Measurements from ENCODE around the gene CCDC102A.

The CCDC102A gene

DNA sequence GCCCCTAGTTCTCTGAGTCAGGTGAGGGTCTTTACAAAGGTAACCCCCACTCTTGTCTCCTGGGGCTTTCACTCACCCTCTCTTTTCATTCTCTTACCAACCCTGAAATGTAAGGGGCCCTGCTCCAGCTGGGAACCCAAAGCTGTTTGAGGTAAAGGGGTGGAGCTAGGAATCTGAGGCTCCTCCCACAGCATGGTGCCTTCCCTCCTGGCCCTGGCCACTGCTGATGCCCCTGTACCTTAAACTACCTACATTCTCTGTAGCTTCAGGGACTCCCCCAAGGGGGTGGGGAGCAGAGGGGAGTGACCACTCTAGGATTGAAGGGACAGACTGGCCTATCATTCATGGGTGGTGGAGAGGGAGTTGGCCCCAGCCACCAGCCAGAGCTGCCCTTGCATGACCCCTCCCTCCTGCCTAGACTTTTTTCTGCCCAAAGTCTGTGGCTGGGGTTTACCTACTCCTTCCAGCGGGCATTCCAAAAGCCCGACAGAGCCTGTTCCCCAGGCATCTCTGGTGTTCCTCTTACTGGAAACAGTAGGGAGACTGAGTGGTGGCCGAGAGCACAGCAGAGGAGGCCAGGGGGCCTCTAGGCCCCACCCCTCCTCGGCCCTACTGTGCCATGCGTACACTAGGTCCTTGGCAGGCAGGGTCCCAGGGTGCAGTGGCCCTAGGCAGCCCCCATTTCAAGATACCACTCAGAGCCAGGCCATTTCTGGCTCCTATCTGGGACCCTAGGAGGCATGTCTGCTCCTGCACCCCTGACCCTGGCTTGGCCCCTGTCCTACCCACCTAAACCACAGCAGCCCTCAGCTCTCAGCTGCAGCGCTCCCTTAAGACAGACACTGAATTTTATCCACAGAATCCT lies 59.6 kb downstream of the CCDC102A start:
- no peak for DNase-seq

DNA sequence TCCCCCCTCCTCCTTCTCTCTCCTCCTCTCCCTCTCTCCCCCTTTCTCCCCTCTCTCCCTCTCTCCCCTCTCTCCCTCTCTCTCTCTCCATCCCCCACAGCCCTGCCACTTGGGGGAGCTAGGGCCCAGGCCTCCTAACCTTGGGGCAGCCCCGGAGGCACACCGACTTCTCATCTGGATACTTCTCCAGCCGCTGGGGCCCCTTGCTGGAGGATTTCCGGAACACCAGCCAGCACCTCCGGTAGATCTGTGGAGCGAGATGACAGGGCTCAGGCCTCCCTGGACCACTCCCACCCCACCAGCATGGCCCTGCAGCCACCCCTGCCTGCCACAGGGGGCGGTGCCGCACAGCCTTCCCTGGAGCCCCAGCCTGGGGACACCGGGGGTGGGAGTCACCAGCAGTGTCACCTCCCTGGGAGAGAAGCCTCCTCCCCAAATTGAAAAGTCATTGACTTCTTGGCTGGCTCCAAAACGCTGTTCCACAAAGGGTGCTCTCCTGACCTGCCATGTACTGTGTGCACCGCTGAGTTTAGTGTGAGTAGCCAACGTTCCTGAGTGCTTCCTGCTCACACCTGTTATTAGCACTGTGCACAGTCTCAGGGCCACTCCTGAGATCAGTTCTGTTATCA lies 60.5 kb downstream of the CCDC102A start:
- peak; percentile 51 for DNase-seq

DNA sequence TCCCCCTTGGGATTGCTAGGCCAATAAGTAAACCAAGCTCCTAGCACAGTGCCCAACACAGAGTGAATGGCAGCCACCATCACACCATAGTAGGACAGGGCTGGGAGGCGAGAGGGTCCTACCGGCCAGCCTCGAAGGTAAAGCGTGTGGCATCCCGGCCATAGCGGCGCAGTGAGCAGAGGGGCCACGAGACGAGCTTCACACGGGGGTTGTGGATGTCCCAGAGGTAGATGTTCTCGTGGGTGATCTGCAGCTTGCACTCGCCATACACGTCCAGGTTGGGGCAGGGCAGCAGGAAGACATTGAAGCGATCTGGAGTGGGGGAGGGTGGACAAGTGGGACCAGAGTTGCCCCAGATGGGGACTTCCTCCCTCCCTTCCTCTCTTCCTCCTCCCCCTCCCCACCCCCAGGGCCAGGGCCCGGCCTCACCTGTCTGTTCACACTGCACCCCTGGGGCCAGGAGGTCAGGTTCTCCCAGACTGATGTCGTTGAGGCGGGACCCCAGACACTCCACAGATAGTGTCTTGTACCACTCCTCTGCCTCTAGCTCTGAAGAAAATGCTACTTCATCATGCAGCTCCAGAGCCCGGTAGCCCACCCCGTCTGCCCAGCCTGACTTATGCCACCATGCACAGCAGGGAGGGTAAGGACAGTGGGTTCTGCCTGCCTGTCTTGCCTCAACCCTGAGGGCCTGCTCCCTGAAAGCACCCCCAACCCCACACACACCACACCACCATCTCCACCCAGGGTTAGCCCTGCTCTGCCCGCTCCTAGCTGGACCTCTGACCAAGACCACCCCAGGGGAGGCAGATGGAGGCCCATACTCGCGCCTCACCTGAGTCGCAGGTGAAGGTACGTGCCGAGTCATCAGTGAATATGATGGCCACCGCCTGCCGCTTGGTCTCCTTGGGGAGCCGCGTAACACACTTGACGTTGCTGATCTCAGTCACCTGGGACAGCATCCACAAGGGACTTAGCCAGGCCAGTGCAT lies 61.4 kb downstream of the CCDC102A start:
- DNase-seq = no peak

DNA sequence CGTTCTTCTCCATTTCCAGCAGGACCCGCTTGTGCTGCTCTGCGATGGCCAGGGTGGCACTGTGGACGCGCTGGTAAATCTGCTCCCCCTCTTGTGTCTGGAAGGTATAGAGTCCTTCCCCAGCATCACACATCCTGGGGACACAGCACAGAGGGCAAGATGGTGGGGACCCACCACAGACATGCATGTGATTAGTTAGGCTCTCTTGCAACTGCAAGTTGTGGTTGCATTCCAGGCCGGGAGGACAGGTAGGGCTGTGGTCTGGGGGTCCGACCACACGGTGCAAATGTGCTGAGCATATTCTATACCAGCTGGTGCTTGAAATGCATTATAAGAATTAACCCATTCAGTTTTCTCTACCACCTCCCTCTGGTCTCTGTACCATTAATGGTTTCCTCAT lies 62.5 kb downstream of the CCDC102A start:
- no peak for DNase-seq

DNA sequence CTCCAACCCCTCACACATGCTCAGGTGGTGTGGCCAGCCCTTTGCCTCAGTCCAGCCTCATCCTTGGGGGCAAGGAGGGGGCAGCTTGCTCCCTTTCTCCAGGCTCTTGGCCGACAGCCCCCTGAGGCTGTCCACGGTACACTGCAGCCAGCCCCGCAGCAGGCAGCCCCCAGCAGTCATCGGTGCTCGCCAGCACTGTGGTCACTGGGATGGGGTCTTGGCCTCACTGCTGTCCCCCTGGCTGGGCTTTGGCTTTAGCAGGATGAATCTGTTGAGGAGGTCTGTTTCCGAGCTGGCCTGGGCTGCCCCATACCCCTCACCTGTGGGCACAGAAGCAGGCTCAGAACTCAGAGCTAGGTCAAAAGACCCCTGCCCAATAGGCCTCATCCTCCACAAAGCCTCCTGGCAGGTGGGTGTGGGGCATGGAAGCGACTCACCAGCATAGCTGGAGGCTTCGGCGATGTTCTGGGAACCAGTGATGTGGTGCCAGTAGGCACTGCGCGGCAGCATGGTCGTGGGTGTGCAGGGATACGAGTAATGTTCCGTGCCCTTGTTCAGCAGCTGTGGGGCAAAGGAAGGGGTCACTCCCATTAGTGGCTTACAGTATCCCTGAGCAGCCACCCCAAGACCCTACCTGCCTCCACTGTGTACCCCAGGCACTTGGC lies 63.1 kb downstream of the CCDC102A start:
- DNase-seq = no peak

DNA sequence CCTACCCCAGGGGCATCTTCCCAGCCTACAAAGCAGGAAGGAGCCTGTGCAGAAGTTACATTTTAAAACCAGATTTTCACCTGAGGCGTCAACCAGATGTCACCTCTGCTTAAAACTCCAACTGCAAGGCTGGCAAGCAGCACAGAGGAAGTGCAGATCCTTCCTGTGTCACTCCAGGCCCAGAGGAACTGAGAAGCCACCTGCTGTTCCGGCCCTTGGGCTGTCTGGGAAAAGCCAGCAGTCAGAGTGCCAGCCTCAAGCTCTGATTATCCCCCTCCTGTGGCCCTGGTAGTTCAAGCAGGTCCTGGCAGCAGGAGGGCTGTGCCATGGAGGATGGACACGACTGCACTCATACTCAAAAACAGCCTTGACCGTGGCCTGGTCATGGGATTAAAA lies 63.7 kb downstream of the CCDC102A start:
- DNase-seq = no peak

DNA sequence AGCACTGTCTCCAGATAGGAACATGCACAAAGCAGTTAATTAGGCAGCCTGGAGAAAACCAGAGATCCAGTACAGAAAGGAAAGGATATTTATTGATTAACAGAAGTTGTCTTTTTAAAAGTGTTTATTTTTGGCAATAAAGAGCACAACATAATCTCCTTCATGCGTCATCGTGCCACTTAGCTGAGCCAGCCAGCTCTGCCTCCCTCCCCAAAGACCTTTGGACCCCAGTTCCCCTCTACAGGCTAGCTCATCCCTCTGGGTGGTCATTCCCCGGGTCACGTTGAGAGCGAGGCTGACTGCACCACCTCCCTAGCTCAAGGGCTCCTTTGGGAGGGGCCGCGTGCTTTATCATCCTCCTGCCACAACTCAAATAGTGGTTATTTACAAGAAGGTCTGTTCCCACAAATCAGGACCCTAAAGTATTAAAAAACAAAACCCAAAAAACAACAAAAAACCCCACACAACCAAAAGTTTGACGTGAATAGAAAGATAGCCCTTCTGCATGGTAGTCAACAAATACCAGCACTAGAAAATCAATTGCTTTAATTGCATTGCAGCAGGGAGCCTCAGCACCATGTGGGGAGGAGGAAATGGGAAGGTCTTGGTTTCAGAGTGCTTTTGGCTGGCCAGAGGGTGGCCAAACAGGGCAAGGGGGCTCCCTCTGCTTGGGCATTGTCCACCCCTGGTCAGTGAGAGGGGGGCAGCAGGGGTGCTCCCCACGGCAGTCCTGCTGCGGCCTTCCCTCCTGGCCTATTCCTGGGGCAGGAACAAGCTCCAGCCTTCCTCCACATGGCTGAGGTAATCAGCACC lies 64.3 kb downstream of the CCDC102A start:
- DNase-seq = no peak

DNA sequence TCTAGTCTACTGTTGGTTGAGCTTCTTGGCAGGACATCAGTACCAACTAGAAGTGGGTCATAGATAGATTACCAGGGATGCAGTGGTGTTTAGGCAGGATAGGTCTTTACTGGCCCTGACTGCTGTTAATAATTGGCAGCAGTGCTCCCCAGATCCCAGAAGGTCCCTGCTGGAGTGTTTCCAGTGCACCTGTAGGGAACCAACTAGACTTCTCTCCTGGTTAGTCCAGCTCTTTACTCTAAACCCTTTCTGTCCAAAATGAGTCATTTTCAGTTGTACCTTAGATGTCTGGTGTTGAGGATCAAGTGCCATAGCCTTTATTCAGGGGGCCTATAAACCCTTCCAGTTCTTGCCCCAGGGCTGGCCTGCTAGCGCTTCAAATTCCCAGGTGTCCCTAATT lies 65.2 kb downstream of the CCDC102A start:
- DNase-seq = no peak

DNA sequence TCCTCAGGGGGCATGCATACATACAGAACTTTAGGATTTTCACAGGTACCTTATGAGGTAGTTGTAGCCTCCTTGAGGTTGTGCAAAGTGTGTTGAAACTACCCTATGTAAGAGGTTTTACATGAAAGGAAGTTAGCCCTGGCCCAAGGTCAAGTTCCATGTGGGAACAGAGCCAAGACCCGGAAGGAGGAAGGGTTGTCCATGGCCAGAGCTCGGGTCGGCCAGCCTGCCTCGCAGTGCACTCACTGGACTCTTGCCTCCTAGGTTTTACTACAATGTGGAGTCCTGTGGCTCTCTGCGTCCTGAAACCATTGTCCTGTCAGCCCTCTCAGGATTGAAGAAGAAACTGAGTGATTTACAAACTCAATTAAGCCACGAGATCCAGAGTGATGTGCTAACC lies 65.7 kb downstream of the CCDC102A start:
- DNase-seq = no peak

DNA sequence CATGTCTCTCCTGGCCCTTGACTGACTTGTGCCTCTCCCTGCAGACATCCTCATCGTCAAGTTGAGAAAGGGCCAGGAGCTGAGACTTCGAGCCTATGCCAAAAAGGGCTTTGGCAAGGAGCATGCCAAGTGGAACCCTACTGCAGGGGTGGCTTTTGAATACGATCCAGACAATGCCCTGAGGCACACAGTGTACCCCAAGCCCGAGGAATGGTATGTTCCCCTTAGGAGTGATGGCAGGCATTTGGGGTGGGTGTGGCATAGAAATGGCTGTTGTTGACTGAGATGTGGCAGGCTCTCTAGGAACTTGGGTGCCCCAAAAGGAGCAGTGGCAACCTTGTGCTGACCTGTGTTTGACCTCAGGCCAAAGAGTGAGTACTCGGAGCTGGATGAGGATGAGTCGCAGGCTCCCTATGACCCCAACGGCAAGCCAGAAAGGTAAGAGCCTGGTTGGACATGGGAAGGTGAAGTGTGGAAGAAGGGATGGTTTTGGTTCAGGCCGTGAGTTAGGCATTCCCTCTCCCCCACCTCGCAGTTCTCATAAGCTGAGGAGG lies 66.4 kb downstream of the CCDC102A start:
- no peak for DNase-seq

DNA sequence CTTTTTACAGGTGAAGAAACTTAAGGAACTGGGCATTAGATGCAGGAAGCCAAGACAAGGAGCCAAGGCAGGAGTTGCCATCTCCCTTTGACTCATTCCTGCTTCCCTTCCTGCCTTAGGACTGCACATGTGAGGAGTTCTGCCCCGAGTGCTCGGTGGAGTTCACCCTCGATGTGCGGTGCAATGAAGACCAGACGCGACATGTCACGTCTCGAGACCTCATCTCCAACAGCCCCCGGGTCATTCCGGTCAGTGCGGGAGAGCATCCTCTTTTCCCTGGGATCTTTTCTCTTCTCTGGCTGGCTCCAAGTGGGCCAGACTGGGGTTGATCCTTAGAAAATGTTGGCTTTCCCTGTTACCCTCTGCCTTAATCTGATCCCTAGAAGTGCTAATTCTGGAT lies 67.3 kb downstream of the CCDC102A start:
- no peak for DNase-seq

DNA sequence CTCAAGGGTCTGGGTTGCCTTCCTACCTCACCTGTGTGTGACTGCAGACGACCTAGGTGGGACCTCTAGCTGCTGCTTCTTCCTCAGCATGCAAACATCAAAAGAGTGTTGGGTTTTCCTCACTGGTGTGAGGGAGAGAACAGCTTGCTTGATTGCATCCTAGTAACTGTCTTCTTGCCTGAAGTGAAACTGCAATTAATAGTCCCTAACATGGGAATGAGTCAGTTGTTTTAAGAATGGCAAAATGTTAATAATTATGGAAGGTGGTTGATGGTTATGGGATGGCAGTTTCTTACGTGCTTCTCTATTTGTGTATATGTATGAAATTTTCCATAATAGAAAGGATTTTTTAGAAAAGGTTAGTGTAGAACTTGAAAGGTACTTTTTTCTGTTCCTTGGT lies 68.0 kb downstream of the CCDC102A start:
- no peak for DNase-seq

DNA sequence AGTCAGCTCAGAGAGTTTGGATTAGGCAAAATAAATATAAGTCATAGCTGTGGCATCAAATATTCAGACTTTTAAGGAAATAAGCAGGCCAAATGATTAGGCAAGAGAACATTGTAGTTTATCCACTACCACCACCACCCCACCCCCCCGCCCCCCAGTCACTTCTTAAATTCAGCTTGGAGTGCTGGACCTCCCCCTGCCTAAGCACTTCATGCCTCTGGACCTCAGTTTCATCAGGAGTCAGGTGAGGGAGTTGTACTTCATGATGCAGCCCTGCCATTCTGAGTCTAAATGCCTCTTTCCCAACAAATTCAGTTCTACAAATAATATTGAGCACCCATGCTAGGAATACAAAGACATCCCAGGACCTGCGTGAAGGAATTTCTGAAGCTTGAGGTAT lies 71.8 kb downstream of the CCDC102A start:
- DNase-seq = no peak

DNA sequence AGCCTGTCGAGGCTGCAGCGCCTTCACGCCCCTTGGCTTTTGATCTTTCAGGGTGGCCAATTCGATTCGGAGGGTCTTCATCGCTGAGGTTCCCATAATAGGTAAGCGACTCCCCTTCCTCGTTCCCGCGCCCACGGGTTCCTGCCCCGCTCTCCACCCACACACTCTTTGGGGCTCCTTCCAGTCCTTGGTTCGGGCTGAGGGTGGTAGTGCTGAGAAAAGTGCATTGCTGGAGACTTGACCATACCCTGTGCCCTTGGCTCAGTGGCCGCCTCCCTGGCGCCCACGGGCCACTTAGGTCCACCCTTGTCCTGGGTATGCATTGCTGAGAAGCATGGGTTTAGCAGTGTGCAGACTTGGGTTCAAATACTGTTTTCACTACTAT lies 73.4 kb downstream of the CCDC102A start:
- DNase-seq = no peak

DNA sequence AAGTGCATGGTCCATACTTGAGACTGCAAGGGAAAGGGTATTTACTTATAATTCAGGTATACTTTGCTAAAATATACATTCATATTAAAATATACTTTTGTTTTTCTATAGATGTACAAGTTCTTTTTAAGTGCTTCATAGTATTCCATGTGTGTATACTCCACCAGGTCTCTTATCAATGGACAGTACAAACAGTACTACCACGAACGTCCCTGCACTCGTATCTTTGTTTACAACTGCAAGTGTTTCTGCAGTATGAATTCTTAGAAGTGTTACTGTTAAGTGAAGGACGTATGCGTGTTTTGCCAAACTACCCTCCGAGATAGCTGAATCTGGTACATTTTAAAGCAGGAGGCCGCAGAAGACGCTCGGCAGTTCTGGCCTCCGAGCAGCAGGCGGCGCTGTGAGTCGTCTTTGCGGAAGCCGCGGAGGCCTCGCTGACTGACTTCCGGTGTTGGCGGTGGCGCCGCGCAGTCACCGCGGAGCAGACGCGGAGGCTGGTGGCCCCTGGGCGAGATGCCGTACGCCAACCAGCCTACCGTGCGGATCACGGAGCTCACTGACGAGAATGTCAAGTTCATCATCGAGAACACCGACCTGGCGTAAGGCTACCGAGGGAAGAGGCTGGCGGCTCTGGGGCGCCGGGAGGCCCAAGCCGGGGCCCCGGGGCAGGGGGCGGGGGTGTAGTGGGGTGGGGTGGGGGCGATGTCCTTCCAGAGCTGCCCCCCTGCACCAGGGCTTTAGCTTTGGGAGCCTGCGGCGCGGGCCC lies 74.0 kb downstream of the CCDC102A start, which contains the start of gene POLR2C:
POLR2C (plus strand) TSS at position 471 of the 769 bp plus-strand sequence; CDS start at position 517, 46 bp downstream.
- DNase-seq = peak; percentile 86

All from effector CD8-positive, alpha-beta T cell (primary cell).